ENCODE data around the gene PDE1A.

DNA sequence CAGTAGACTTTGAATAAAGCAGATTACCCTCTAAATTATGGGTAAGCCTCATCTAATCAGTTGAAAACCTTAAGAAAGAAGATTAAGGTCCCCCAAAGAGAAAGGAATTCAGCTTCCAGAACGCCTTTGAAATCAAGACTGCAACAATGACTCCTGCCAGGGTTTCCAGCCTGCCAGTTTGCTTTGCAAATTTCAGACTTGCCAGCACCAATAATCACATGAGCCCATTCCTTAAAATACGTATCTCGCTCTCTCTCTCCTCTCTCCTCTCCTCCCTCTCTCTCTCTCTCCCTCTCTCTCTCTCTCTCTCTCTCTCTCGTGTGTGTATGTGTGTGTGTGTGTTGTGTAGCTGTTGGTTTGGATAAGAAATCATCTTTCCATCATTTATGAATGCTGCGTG is 184.2 kb downstream of the PDE1A start:
- no peak for TF ChIP-seq CTCF (conservative IDR thresholded peaks at IDR 0.05; ENCODE audit: low read depth, low read length)
- no peak for TF ChIP-seq EZH2 (IDR thresholded peaks at IDR 0.05; ENCODE audit: borderline replicate concordance, low read depth, low read length, poor library complexity, severe bottlenecking)
